ENCODE measurements around the gene ZFAND5. TPM values are rescaled to one million over a fixed set of nuclear protein-coding genes. Genes with fewer than 3 reads are reported as not detected.

The ZFAND5 gene
- total and polyA plus RNA-seq, 4 donors = 45.6 to 119 (median 61.9) TPM

DNA sequence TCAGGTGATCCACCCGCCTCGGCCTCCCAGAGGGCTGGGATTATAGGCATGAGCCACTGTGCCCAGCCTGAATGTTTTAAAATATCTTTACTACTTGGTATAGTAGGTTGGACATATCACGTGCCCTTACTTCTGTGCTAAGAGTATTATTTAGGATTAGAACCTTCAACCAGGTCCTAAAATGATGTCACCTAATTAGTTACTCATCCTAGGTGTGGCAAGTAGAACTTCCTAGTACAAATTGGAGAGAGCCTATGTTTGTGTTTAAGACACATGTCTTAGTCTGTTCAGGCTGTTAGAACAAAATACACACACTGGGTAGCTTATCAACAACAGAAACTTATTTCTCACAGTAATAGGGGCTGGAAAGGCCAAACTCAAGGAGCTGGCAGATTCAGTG, 51.5 kb downstream of the ZFAND5 start:
- Histone ChIP-seq H3K4me1 (ENCODE audit: control insufficient read depth in 4 of 4, insufficient read depth in 4 of 4, low read length in 3 of 4) (peaks cover 3 to 15% (median 14%) of the 10 kb centered on the region in 4 donors), H3K9ac (ENCODE audit: low read depth in 1 of 2, low read length in 2 of 2) (no peak overlapping the region), H3K36me3 (ENCODE audit: control insufficient read depth in 4 of 4, insufficient read depth in 3 of 4, low read depth in 1 of 4, low read length in 3 of 4) (no peaks in the 10 kb centered on the region), H3K4me3 (ENCODE audit: low read depth in 1 of 3, low read length in 3 of 3) (no peak overlapping the region), H3K9me3 (ENCODE audit: control insufficient read depth in 4 of 4, low read length in 3 of 4) (no peaks in the 10 kb centered on the region), H3K27me3 (ENCODE audit: control insufficient read depth in 4 of 4, insufficient read depth in 4 of 4, low read length in 3 of 4) (no peaks in the 10 kb centered on the region), H3K27ac (ENCODE audit: low read depth in 1 of 2, low read length in 2 of 2) (no peak overlapping the region)
- WGBS = 88% methylated on average over 3 of the region's 3 CpGs
- no peak for TF ChIP-seq RXRA (IDR thresholded peaks at IDR 0.05)
- no peak for TF ChIP-seq TAF1 (conservative IDR thresholded peaks at IDR 0.05)
- TF ChIP-seq RAD21 (IDR thresholded peaks at IDR 0.05) = no peak
- TF ChIP-seq, protein P1, sequence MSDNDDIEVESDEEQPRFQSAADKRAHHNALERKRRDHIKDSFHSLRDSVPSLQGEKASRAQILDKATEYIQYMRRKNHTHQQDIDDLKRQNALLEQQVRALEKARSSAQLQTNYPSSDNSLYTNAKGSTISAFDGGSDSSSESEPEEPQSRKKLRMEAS (IDR thresholded peaks at IDR 0.05) = no peak
- no peak for TF ChIP-seq GABPA (IDR thresholded peaks at IDR 0.05 in 1 of 2, conservative IDR thresholded peaks at IDR 0.05 in 1 of 2)
- TF ChIP-seq YY1 (IDR thresholded peaks at IDR 0.05) = no peak
- no peak for DNase-seq (ENCODE audit: low spot score)

DNA sequence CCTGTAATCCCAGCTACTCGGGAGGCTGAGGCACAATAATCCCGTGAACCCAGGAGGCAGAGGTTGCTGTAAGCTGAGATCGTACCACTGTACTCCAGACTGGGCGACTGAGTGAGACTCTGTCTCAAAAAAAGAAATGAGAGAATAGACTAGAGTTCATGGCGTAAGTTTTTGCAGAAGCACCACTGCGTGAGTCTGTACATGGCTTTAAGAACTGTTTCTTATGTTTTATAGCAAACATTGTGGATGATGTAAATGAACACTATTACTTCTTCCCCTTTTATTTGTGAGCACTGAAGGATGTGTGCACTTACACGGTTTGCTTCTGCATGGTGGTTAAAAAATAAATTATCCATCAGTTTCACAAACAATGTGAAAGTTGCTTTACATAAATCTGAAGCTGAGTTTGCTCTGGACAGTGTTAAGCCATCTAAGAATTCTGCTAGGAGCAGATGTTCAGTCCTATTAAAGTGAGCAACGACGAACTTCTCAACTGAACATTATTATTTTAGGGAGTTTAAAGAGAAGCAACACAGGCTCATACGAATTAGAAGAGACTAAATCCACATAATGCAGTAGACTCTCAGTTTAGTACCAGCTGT, 52.5 kb downstream of the ZFAND5 start:
- Histone ChIP-seq H3K9me3 (ENCODE audit: control insufficient read depth in 4 of 4, low read length in 3 of 4) (no peaks in the 10 kb centered on the region), H3K4me1 (ENCODE audit: control insufficient read depth in 4 of 4, insufficient read depth in 4 of 4, low read length in 3 of 4) (peaks cover 3 to 15% (median 14%) of the 10 kb centered on the region in 4 donors), H3K27ac (ENCODE audit: low read depth in 1 of 2, low read length in 2 of 2) (no peak overlapping the region), H3K36me3 (ENCODE audit: control insufficient read depth in 4 of 4, insufficient read depth in 3 of 4, low read depth in 1 of 4, low read length in 3 of 4) (no peaks in the 10 kb centered on the region), H3K9ac (ENCODE audit: low read depth in 1 of 2, low read length in 2 of 2) (no peak overlapping the region), H3K4me3 (ENCODE audit: low read depth in 1 of 3, low read length in 3 of 3) (no peak overlapping the region), H3K27me3 (ENCODE audit: control insufficient read depth in 4 of 4, insufficient read depth in 4 of 4, low read length in 3 of 4) (no peaks in the 10 kb centered on the region)
- no peak for TF ChIP-seq FOXA2 (IDR thresholded peaks at IDR 0.05)
- no peak for TF ChIP-seq SP1 (IDR thresholded peaks at IDR 0.05)
- no peak for TF ChIP-seq JUND (IDR thresholded peaks at IDR 0.05)
- TF ChIP-seq, protein P2, sequence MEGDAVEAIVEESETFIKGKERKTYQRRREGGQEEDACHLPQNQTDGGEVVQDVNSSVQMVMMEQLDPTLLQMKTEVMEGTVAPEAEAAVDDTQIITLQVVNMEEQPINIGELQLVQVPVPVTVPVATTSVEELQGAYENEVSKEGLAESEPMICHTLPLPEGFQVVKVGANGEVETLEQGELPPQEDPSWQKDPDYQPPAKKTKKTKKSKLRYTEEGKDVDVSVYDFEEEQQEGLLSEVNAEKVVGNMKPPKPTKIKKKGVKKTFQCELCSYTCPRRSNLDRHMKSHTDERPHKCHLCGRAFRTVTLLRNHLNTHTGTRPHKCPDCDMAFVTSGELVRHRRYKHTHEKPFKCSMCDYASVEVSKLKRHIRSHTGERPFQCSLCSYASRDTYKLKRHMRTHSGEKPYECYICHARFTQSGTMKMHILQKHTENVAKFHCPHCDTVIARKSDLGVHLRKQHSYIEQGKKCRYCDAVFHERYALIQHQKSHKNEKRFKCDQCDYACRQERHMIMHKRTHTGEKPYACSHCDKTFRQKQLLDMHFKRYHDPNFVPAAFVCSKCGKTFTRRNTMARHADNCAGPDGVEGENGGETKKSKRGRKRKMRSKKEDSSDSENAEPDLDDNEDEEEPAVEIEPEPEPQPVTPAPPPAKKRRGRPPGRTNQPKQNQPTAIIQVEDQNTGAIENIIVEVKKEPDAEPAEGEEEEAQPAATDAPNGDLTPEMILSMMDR (IDR thresholded peaks at IDR 0.05; ENCODE audit: low read depth, low read length, missing input control) = no peak
- no peak for TF ChIP-seq EGR1 (IDR thresholded peaks at IDR 0.05; ENCODE audit: low read depth in 2 of 2)
- TF ChIP-seq, protein P3, sequence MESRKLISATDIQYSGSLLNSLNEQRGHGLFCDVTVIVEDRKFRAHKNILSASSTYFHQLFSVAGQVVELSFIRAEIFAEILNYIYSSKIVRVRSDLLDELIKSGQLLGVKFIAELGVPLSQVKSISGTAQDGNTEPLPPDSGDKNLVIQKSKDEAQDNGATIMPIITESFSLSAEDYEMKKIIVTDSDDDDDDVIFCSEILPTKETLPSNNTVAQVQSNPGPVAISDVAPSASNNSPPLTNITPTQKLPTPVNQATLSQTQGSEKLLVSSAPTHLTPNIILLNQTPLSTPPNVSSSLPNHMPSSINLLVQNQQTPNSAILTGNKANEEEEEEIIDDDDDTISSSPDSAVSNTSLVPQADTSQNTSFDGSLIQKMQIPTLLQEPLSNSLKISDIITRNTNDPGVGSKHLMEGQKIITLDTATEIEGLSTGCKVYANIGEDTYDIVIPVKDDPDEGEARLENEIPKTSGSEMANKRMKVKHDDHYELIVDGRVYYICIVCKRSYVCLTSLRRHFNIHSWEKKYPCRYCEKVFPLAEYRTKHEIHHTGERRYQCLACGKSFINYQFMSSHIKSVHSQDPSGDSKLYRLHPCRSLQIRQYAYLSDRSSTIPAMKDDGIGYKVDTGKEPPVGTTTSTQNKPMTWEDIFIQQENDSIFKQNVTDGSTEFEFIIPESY (IDR thresholded peaks at IDR 0.05) = no peak
- TF ChIP-seq NR2F2 (IDR thresholded peaks at IDR 0.05) = no peak
- TF ChIP-seq FOXA1 (IDR thresholded peaks at IDR 0.05) = no peak
- TF ChIP-seq HNF4G (IDR thresholded peaks at IDR 0.05) = no peak
- no peak for TF ChIP-seq YY1 (IDR thresholded peaks at IDR 0.05)
- no peak for TF ChIP-seq HNF4A (conservative IDR thresholded peaks at IDR 0.05)
- no peak for TF ChIP-seq RAD21 (IDR thresholded peaks at IDR 0.05)
- no peak for DNase-seq (ENCODE audit: low spot score)
- 81% methylated on average over 10 of the region's 10 CpGs for WGBS

Measured in liver (tissue), 9 donors.